Kasumi-1 (cell line): ENCODE measurements around the gene RFT1.
A peak's percentile ranks its signal among the peaks of the same experiment; 100 is the strongest.

Source experiments
- DNase-seq, 2 experiments: peaks; one replicate each; lab custom pipeline; 2025; lab: John Stamatoyannopoulos, UW

The RFT1 gene

GRCh38 chr3:53130179-53131061, at the start of gene RFT1:
Gene RFT1 (minus strand): TSS chr3:53130435. CDS start chr3:53130400, 35 bp downstream.
- peak; percentile 93 to 95 for DNase-seq

DNA sequence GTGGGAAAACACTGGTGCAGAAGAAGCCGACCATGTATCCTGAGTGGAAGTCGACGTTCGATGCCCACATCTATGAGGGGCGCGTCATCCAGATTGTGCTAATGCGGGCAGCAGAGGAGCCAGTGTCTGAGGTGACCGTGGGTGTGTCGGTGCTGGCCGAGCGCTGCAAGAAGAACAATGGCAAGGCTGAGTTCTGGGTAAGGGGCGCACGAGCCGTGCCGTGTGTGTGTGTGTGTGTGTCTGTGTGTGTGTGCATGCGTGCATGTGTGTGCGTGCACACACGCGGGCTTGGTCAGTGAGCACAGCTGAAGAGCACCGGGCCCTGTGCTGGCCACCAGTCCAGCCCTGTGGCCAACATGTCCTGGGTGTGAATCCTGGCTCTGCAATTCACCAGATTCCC, 49.3 kb upstream of the RFT1 start:
- DNase-seq: no peak

GRCh38 chr3:53178246-53178645, 48.0 kb upstream of the RFT1 start:
- no peak for DNase-seq

DNA sequence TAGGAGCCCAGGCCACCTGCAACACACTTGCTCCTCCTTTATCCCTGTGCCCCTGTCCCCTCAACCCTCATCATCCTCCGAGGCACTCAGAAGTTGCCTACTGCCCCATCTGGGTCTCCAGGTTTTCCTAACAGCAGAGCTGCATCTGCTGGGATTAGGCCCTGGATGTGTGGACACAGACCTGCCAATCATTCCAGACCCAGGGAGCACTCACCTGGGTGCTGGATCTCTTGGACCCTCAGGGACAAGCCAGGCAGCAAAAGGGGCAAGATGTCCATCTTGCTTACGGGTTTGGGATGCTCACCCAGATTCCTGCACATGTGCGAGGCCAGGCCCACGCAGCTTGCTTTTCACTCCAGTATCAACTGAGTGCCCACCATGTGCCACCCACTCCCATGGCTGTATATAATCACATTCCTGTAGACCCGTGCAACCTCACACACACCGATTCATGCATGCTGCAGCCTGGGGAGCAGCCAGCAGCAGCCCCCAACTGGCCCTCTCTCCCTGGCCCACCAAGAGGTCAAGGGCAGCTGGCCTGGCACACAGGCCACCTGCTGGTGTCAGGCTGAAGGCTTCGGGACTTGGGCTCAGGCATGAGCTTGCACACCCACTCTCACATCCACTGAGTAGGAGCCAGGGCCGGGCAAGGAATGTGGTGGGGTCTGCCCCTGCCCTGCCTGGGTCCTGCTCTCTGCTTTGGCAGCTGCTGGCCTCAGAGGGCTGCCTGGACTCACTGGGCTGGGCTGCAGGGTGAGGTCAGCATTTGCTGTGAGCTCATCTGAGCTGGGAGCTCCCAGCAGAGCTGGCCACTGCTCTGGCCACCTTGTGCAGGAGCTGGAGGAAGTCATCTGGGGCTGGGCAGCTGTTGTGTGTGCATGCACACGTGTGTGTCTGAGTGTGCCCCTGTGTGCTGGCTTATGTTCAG, 45.6 kb upstream of the RFT1 start:
- DNase-seq: no peak

- no peak for DNase-seq
These were observed 44.4 kb upstream of the RFT1 start for GRCh38 chr3:53174346-53175250.

DNA sequence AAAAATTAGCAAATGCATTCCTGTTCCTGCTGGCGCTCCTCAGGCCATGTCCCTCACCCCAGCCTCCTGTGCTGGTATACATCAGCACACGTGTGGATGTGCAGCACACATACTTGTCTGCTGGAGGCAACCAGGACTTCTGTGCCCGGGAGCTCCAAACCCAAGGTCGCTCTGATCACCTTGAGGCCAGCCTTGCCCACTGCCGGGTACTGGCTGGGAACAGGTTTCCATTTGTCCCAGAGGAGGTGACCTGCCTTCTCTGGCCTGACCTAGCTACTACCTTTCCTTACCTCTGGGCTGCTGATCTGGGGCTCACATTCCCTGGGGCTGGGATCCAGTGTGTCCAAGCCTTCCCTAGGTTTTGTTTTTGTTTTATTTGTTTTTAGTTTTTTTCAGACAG, 42.9 kb upstream of the RFT1 start:
- no peak for DNase-seq

DNA sequence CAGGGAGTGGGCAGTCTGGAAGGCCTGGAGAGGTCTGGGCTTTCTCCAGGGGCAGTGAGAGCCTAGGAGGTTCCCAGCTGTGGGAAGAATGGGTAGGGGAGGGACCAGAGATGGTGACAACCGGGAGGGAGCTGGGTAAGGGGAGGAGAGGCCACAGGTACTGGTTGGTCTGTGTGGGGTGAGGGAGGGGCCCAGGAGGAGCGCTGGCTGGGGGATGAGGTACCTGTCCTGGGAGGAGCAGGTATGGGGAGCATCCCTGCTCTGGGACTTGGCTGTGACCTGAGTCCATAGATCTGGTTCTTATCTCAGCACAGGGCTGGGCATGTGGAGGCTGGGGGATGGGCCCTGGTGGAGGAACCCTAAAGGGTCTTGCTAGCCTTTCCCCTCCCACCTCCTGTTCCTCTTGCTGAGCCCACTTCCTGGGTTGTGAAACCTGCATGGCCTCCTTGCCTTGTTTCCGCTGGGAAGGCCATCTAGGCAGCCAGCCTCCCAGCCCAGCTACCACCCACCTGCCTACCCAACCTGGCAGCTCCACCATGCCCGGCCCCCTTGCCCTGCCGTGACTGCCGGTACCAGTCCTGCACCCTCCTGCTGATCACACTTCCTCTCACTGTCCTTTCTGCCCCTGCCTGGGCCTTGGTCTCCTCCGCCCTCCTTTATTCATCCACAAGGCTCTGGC, 41.7 kb upstream of the RFT1 start:
- peak; percentile 37 for DNase-seq

DNA sequence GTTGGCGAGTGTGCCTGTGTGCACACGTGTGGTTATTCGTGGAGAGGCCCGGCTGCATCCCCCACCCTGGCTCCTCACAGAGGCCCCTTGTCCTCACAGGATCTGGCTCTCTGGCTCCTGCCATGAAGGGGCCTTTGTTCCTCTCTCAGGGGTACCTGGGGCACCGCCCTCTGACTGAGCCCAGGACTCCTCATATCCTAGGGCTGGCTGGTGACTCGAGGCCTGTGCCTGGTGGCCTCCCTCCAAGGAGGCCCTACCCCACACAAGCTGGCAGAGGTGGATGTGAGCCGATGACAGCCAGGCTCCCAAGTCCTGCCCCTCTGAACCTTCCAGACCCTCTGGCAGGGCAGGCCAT, 40.8 kb upstream of the RFT1 start:
- DNase-seq: no peak

DNA sequence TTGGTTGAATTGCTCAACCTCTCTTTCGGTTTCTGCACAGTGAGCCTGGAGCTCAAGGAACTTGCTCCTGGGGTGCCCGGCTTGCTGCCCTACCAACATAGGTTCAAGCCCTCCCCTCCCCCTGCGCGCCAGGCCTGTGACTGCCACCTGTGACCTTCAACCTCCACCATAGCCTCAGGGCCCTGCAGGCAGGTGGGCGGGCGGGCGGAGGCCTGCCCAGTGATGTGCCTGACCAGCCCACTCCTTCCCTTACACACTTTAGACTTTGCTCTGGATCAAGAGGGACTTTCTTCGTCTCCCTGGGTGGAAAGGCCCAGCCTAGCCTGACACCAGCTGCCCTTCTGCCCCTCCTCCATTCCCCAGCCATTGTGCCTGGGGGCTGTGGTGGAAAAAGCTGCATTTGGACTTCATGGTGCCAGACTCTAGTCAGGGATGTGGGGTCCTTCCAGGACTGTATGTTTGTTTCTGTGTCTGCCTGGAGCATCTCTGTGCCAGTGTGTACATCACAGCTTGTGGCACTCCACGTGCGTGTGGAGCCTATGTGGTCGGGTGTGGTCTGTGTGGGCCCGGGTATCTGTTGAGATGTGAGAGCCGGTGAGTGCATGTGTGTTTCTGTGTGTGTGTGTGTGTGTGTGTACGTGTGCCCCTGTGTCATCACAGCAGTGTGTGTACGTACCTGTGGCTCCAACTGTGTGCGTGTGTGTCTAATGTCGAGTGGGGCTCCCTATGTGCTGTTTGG, 40.3 kb upstream of the RFT1 start:
- peak in 1 of 2 experiments; percentile 67 for DNase-seq

GRCh38 chr3:53169832-53170324, 39.6 kb upstream of the RFT1 start:
- peak in 1 of 2 experiments; percentile 70 for DNase-seq

- no peak for DNase-seq
These were observed 39.0 kb upstream of the RFT1 start for GRCh38 chr3:53169045-53169831.

DNA sequence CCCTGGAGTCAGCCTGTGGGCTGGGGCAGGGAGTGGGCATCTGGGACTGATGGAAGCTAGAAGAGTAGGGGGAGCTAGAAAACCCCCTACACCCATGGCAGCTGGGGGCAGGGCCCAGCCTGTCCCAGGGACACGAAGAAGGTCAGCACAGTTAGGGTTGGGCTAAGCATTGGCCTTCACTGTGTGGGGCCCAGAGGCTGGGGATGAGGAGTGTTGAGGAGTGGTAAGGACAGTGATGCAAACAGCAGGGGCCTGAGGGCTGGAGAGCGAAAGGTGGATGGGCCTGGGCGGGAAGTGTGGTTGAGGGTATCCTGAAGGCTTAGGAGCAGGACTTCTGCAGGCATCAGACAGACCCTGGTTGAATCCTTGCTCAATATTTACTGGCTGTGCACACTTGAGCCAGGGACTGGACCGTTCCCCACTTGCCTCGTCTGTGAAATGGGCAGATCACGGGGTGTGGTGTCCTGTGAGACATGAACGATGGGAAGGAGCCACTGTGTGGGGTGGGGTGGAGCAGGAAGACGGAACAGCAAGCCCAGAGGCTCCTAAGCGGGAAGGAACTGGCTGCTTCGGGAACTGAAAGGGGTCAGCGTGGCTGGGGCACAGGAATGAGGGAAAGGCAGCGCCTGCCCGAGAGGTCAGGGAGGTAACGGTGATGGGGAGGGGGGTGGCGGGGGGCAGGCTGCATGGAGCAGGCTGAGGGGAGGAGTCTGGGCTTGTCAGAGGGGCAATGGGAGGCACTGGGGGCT, 38.1 kb upstream of the RFT1 start:
- no peak for DNase-seq

DNA sequence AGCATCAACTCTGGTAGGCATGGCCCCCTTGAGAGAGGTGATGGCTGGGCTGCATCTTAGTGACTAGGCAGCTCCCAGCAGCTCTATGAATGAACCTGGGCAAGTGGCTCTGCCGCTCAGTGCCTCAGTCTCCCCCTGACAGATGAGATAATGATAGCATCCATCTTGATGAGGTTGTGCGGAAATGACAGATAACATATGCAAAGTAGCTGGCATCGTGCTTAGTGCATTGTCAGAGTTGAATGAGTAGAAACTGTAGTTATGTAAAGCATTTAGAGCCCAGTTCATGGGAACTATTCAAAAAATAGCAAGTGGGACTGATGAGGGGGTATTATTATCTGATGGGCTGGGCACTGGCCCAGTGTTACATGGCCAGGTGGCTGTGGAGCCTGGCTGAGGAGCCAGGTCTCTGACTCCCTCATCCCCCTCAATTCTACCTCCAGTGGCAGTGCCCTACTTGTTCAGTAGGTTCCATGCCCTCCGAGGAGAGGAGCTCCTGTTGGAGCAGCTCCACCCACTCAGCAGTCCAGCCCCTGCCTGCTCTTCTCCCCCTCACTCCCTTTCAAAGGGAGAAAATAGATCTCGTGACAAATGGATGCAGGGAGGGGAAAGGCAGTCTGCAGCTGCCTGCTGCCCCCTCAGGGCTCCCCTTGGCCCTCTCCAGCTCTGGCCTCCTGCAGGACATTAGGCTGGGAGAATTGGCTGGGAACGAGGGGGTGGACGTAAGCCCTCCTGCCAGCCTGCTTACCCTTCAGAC, 37.4 kb upstream of the RFT1 start:
- DNase-seq: no peak

DNA sequence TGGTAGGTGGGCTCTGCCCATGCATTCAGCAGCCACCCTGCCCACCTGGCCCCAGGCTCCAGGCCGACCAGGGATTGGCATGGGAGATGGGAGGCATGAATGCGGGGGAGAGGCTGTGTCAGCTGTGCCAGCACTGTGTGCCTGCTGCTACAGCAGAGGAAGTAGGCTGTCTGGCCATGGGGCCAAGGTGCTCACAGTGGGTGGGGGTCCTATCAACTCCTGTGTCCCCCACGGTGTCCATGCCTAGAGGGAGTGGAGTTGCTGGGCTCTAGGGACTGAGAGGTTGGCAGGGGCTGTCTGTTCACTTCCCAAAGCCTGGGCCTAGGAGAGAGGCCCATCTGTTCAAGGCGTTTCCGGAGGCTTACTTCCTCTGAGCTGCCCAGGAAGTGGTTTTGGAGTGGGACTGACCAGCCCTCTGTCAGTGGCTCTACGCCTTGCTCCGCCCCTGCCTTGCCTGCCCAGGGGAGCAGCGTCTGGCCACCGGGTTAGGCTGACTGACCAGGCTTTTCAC, 36.6 kb upstream of the RFT1 start:
- DNase-seq: peak in 1 of 2 experiments; percentile 25

DNA sequence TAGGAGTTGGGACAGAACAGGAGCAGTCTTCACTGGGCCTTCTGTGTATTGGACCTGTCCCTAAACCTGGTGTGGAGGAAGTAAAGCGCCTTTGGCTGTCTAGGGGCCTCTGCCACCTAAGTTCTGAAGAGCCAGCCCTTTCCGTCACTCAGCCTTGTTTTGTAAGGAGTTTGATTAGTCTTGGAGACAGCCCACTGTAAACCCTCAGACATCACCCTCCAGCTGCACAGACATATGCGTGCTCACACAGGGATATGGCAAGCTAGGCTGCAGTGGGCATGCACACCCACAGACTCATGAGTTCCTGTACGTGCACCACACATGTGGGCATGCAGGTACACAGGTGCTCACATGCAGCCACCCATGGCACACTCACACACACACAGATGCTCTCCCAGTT, 36.0 kb upstream of the RFT1 start:
- no peak for DNase-seq

DNA sequence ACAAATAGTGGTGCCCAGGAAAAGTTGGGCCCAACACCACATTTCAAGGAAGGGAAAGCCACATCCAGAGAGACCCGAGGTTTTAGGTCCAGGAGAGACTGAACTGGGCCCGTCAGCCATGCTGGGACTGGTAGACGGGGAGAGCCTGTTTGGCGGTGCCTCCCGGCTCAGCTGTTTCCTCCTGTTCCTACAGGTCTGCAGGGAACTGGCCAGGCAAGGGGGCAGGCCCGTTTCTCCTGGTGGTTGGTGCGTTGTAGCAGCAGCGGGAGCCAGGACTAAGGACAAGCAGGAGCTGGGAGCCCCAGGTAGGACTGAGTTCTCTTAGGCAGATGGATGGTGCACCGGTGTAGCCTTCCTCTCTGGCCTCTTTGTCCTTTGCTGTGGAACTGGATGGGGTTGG, 34.7 kb upstream of the RFT1 start:
- DNase-seq: no peak

DNA sequence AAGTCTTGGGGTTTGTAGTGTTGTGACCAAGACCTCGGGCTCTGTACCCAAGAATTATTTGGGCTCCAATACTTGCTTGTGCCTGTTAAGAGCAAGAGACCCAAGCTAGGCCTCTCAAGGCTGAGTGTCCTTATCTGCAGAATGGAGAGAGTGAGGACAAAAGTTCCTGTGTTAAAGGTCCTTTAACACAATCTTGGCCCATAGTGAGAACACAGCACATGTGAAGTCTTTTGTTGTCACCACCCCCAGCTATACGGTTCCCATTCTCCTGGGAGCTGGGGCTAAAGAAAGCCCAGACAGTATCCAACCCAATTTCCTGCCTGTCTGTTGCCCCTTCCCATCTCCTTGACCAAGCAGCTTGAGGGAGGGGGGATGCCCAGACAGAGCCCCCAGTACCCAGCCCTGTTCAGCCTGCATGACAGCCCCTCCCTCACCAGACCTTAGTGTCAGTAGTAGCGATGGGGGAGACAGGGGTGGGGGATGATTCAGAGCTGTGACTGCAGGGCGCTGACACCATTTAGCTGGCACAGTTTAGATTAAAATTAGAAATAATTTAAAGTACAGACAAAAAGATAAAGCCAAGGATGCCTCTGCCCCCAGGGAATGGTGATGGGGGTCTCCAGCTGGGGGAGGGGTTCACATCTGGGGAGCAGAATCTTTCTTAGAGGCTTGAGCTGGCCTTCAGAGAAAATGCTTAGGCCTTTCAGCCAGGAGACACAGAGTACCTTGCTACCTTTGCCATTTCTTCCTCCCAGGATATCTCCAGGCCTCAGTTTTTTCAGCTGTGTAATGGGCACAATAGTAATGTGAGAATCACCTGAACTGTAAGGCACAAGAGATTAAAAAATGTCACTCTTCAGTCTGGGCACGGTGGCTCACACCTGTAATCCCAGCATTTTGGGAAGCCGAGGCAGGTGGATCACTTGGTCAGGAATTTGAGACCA, 33.5 kb upstream of the RFT1 start:
- DNase-seq: no peak
